ENCODE results near the gene PDE6A.

The PDE6A gene

DNA sequence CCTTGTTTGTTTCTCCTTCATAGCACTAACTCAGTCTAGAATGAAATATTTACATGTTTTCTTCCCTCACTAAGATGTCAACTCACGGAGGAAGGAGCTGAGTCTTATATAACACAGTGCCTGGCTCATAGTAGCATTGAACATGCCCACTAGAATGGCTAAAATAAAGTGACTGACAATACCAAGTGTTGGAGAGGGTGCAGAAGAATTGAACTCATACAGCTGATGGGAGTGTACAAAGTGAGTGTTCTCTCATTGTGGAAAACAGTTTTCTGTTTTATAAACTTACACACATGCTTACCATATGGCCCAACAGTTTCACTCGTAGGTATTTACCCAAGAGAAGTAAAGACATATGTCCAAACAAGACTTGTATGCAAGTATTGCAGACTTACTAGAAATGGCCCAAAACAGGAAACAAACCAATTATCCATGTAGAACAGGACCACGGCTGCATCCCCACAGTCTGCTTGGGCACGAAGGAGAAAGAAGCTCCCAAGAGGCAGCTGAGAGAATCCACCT lies 127.0 kb downstream of the PDE6A start:
- no peak for DNase-seq (ENCODE audit: low read depth in 2 of 2)

DNA sequence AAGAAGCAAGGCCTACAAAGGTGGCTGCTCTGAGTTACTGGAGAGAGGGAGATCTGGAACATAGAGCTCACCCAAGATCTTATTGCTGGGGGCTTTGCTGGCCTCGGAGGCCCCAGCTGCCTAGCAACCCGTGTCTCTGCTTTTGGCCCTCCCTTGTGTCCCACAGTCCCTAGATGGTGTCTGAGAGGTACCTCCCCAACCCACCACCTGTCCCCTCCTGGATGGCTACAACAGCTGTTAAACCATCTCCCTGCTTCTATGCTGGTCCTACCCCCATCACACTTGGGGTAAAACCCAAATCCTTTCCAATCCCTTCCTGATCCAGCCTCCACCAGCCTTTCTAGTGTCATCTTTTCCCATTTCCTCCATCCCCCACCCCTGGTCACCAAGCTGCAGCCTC lies 127.9 kb downstream of the PDE6A start:
- no peak for DNase-seq (ENCODE audit: low read depth in 2 of 2)

DNA sequence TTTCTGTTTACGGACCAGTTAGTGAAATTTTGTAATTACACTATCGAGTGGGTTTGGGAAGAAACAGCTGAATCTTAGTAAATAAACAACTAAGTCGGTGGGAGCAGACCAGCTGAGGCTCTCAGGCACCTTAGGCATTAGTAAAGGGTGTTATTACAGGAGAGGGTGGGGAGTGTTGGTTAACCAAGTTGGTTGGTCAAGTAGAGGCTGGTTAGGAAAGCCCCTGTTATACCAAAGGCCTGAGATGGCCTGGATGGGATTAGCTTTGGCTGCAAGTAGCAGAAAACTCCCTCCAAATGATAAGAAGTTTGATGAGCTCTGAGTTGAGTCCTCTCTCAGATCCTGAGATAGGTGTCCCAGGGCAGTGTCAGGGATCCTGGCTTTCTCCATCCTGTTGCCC lies 133.1 kb downstream of the PDE6A start:
- no peak for DNase-seq (ENCODE audit: low read depth in 2 of 2)

DNA sequence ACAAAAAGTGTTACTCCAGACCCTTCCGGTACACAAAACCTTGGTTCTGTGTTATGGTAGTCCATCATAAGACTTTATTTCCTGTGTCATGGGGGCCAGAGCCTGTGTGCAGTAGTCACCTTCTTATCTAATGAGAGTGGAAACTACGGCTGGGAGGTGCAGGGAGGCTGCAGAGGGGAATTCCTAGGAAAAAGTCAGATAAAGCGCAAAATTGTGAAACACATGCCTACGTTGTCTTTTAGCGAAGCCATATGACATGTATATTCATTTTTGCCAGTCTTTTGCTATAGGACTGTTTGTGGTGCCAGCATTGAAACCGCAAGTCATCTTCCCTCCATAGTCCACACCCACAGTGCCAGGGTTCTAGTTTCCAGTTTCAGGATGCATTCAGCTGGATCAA lies 133.7 kb downstream of the PDE6A start:
- no peak for DNase-seq (ENCODE audit: low read depth in 2 of 2)

DNA sequence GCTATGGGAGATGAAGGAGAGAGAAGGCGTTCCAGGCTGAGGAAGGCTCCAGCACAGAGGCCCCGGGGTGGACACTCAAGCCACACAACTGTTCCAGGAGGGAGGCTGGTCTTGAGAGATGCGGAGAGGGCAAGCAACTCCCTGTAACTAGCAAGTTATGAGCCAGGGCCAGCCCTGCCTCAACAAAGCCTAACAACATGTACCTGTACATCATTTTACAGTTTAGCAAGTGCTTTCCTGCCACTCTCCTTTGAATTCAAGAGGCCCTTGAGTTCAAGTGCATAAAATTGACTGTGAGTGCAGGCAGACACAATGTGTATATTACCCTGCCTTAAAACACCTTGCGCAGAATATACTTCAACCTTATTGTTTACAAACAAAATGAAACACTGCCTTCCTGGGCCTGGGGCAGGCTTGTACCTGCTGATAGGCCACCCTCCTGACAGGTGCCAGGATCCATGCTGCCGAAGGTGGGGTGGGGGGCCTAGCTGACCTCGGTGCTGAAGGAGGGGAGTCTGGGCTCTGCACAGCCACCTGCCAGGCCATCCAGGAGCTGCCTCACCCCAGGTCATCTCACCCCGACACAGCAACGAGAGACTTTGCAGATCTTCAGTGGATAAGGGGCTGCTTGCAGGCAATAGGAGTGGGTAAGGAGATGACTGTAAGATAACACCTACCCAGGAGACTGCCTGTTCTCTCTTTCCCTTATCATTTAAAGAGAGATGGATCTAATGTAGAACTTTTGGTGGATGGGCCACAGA lies 134.5 kb downstream of the PDE6A start:
- no peak for DNase-seq (ENCODE audit: low read depth in 2 of 2)

DNA sequence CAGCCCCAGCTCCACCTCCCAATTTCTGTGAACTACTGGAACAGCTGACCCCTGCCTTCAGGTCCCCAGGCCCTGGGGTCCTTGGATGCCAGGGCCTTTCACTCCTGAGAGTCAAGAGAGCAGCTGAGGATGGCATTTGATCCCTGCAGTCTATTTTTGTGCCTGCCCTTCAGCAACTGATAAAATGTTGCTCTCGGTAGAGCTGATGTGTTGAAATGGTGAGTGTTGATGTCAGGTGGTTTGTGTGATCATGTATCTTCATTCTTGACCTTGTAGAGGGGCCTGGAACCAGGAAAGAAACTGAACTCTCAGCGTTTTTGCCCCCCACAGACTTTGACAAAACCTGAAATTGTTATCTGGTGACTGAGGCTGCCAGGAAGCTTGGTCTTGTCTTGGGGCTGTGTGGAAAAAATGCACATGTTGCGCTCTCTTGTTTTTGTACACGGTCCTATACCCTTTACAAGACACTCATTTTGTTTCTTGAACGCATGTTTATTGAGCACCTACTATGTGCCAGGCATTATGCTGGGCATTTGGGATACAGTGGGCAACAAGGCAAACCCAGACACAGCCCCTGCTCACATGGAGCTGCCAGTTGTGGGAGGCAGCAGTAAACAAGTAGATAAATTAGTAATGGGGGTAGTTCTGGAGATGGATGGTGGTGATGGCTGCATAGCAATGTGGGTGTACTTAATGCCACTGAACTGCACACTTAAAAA lies 136.2 kb downstream of the PDE6A start:
- DNase-seq (ENCODE audit: low read depth in 2 of 2): no peak

Measured in stimulated activated CD8-positive, alpha-beta memory T cell treated with anti-CD3 and anti-CD28 coated beads, Interleukin-7, amount 100 ng/mL, for 1 hour (primary cell).